Occipital lobe (tissue), 2 donors: ENCODE data around the gene PPP2R5D. TPM values are rescaled to one million over a fixed set of nuclear protein-coding genes. Genes with fewer than 3 reads are reported as not detected.
A peak's percentile ranks its signal among the peaks of the same experiment; 100 is the strongest.

Source experiments
- DNase-seq: peaks from one replicate; lab custom pipeline; 2025; lab: John Stamatoyannopoulos, UW
- total RNA-seq: library from RNA; depleted of rRNA; stranded (reverse); fragments of >200 nt; gene quantifications from one replicate; pipeline ENCODE4 v1.2.3, GENCODE V29; 2014

The PPP2R5D gene
- total RNA-seq, 1 donor from 2014 or later = 33.2 TPM

- DNase-seq = no peak
Observed at GRCh38 chr6:43055966-43056365, 71.6 kb downstream of the PPP2R5D start.

- DNase-seq = no peak
Observed at GRCh38 chr6:43058531-43058930, 74.2 kb downstream of the PPP2R5D start.

GRCh38 chr6:43059168-43060033 lies 75.0 kb downstream of the PPP2R5D start, which contains the start of the genes KLC4 and MRPL2:
TSS of gene KLC4 (plus strand) at chr6:43059631. CDS start at chr6:43061336, 1,705 bp downstream.
TSS of gene MRPL2 (minus strand) at chr6:43059434. CDS start at chr6:43059381, 53 bp downstream.
- DNase-seq = peak; percentile 99

- no peak for DNase-seq
Observed at GRCh38 chr6:43060034-43060754, 75.8 kb downstream of the PPP2R5D start.

- DNase-seq = no peak
Observed at GRCh38 chr6:43060755-43061633, 76.6 kb downstream of the PPP2R5D start.

- DNase-seq = no peak
Observed at GRCh38 chr6:43061861-43062260, 77.5 kb downstream of the PPP2R5D start.

Other genes with a start within 250 kb of the PPP2R5D start
- 63.2 TPM for gene TBCC, start 238.5 kb upstream of the PPP2R5D start, total RNA-seq
- gene BICRAL, start 202.5 kb upstream of the PPP2R5D start, total RNA-seq = 28.2 TPM
- gene RPL7L1, start 105.0 kb upstream of the PPP2R5D start, total RNA-seq = 156 TPM
- not detected for gene PTCRA, start 68.5 kb upstream of the PPP2R5D start, total RNA-seq
- gene CNPY3, start 55.1 kb upstream of the PPP2R5D start, total RNA-seq = 24.6 TPM
- gene GNMT, start 23.8 kb upstream of the PPP2R5D start, total RNA-seq = not detected
- 24.0 TPM for gene PEX6, start 5.4 kb upstream of the PPP2R5D start, total RNA-seq
- gene MEA1, start 29.4 kb downstream of the PPP2R5D start, total RNA-seq = 27.8 TPM
- gene KLHDC3, start 29.7 kb downstream of the PPP2R5D start, total RNA-seq = 145 TPM
- 52.3 TPM for gene RRP36, start 37.1 kb downstream of the PPP2R5D start, total RNA-seq
- 12.8 TPM for gene CUL7, start 69.3 kb downstream of the PPP2R5D start, total RNA-seq
- 8.9 TPM for gene MRPL2, start 74.9 kb downstream of the PPP2R5D start, total RNA-seq
- 20.7 TPM for gene KLC4, start 75.1 kb downstream of the PPP2R5D start, total RNA-seq
- gene PTK7, start 91.7 kb downstream of the PPP2R5D start, total RNA-seq = 26.0 TPM
- gene SRF, start 186.7 kb downstream of the PPP2R5D start, total RNA-seq = 11.9 TPM
- gene CUL9, start 197.6 kb downstream of the PPP2R5D start, total RNA-seq = 23.9 TPM
- 16.1 TPM for gene DNPH1, start 244.9 kb downstream of the PPP2R5D start, total RNA-seq